Mesenchymal stem cell (in vitro differentiated cells and primary cell): ENCODE results near the gene ANKH.

Experiments used
- DNase-seq: peaks from one replicate; pipeline ENCODE4 v3.0.0-alpha.2; 2013
- H2AFZ ChIP-seq: one replicate; pipeline ENCODE4 v1.6.1; 2013; ENCODE audit warnings: low read depth, mild to moderate bottlenecking, control low read depth, inconsistent platforms, low read length, moderate library complexity
- H2AK5ac ChIP-seq: 2 replicates; pipeline ENCODE4 v1.6.1; 2013; ENCODE audit warnings: low read length, moderate library complexity, mild to moderate bottlenecking, inconsistent platforms; ENCODE audit not compliant: severe bottlenecking
- H2BK120ac ChIP-seq: one replicate; pipeline ENCODE4 v1.6.1; 2013; ENCODE audit warnings: low read depth, mild to moderate bottlenecking, inconsistent platforms, low read length, moderate library complexity
- H2BK12ac ChIP-seq, 2 experiments: one replicate each; pipeline ENCODE4 v1.6.1; 2013; ENCODE audit warnings: inconsistent platforms in 2 of 2, low read length in 2 of 2, mild to moderate bottlenecking in 2 of 2, moderate library complexity in 2 of 2, control low read depth in 1 of 2
- H2BK15ac ChIP-seq: one replicate; pipeline ENCODE4 v1.6.1; 2013; ENCODE audit warnings: mild to moderate bottlenecking, low read depth, inconsistent platforms; ENCODE audit not compliant: poor library complexity, severe bottlenecking
- H2BK5ac ChIP-seq: 2 replicates; pipeline ENCODE4 v1.6.1; 2013; ENCODE audit warnings: low read depth, mild to moderate bottlenecking, low read length, control low read depth, inconsistent platforms; ENCODE audit not compliant: poor library complexity, severe bottlenecking
- H3K14ac ChIP-seq, 2 experiments: one replicate each; pipeline ENCODE4 v1.6.1; 2013; ENCODE audit warnings: inconsistent platforms in 2 of 2, low read length in 2 of 2, control low read depth in 1 of 2, mild to moderate bottlenecking in 1 of 2, moderate library complexity in 1 of 2
- H3K18ac ChIP-seq, 2 experiments: one replicate each; pipeline ENCODE4 v1.6.1; 2013; ENCODE audit warnings: inconsistent platforms in 2 of 2, low read length in 2 of 2, control low read depth in 1 of 2, low read depth in 1 of 2, mild to moderate bottlenecking in 1 of 2
- H3K23ac ChIP-seq, 2 experiments: one replicate each; pipeline ENCODE4 v1.6.1; 2013; ENCODE audit warnings: inconsistent platforms in 2 of 2, low read length in 2 of 2, mild to moderate bottlenecking in 2 of 2, moderate library complexity in 2 of 2, control low read depth in 1 of 2
- H3K27ac ChIP-seq: 2 replicates; pipeline ENCODE4 v1.5.1; 2013; ENCODE audit warnings: mild to moderate bottlenecking, moderate library complexity, low read length, control low read depth, inconsistent platforms; ENCODE audit not compliant: poor library complexity, severe bottlenecking
- H3K27me3 ChIP-seq, 2 experiments: 2 replicates each; pipeline versions ENCODE4 v1.6.1 to v1.7.0; 2013; ENCODE audit warnings: low read length in 2 of 2, mild to moderate bottlenecking in 2 of 2, moderate library complexity in 2 of 2, control low read depth in 1 of 2, inconsistent platforms in 1 of 2; ENCODE audit not compliant: control insufficient read depth in 1 of 2, insufficient read depth in 1 of 2
- H3K36me3 ChIP-seq, 2 experiments: 2 replicates each; pipeline versions ENCODE4 v1.6.1 to v1.7.0; 2013; ENCODE audit warnings: low read length in 2 of 2, control low read depth in 1 of 2, inconsistent platforms in 1 of 2, low read depth in 1 of 2, mild to moderate bottlenecking in 1 of 2; ENCODE audit not compliant: insufficient read depth in 2 of 2, control insufficient read depth in 1 of 2
- H3K4ac ChIP-seq, 2 experiments: one replicate each; pipeline ENCODE4 v1.6.1; 2013; ENCODE audit warnings: inconsistent platforms in 2 of 2, low read length in 2 of 2, mild to moderate bottlenecking in 2 of 2, moderate library complexity in 2 of 2, control low read depth in 1 of 2, low read depth in 1 of 2
- H3K4me1 ChIP-seq: 2 replicates; pipeline ENCODE4 v1.6.1; 2013; ENCODE audit warnings: low read depth, low read length, control low read depth; ENCODE audit not compliant: control insufficient read depth, insufficient read depth
- H3K4me2 ChIP-seq: 2 replicates; pipeline ENCODE4 v1.6.1; 2013; ENCODE audit warnings: low read length, mild to moderate bottlenecking, inconsistent platforms; ENCODE audit not compliant: poor library complexity, severe bottlenecking
- H3K4me3 ChIP-seq, 2 experiments: 2 replicates each; pipeline versions ENCODE4 v1.5.1 to v1.7.0; 2013; ENCODE audit warnings: low read length in 2 of 2, mild to moderate bottlenecking in 2 of 2, control low read depth in 1 of 2, low read depth in 1 of 2; ENCODE audit not compliant: insufficient read depth in 1 of 2
- H3K79me1 ChIP-seq: replicated peaks from 2 replicates; pipeline ENCODE4 v1.6.1; 2013; ENCODE audit warnings: mild to moderate bottlenecking, control low read depth, low read length, inconsistent platforms; ENCODE audit not compliant: poor library complexity, severe bottlenecking
- H3K9ac ChIP-seq: 2 replicates; pipeline ENCODE4 v1.7.0; 2013; ENCODE audit warnings: mild to moderate bottlenecking, low read length, moderate library complexity
- H3K9me3 ChIP-seq: 2 replicates; pipeline ENCODE4 v1.7.0; 2013; ENCODE audit warnings: mild to moderate bottlenecking, low read length; ENCODE audit not compliant: control insufficient read depth
- H4K8ac ChIP-seq: one replicate; pipeline ENCODE4 v1.6.1; 2013; ENCODE audit warnings: inconsistent platforms, mild to moderate bottlenecking, low read length, moderate library complexity
- H4K91ac ChIP-seq: one replicate; pipeline ENCODE4 v1.6.1; 2013; ENCODE audit warnings: mild to moderate bottlenecking, low read length, inconsistent platforms
- WGBS: methylation state at CpG from one replicate; pipeline ENCODE4 v1.1.7; 2013; ENCODE audit warnings: mixed read lengths; 5-methylcytosine and 5-hydroxymethylcytosine counted together

ANKH gene

DNA sequence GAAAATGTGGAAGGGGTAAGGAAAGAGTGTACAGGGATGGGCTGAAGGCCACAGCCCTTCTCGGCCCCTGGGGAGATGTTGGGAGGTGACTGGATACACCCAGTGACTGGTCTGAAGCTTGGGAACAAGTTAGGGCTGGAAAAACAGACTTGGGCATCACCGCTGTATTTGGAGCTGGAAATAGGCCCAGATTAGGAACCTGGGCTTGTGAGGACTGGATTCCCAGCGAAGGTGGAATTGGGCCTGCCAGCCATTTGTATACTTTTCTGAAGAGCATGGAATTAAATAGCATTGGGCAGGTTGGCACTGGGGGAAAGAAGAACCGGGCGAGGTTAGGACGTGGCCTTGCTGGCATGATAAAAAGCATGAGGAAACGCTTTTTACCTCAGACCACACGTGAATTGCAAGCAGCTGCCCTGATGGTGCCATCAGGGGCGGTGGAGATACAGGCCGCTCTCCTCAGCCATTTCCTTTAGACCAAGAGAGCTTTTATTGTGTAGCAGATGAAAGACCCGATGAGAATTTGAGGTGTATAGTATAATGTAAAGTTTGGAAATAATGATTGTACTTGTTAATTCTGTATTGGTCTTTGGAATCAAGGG lies 169.2 kb downstream of the ANKH start:
- Histone ChIP-seq H3K4me3 (no peak overlapping the region), H3K23ac (no peak overlapping the region), H2AK5ac (no peak overlapping the region), H2BK120ac (no peak overlapping the region), H3K9me3 (no peaks in the 10 kb centered on the region), H3K4me1 (no peaks in the 10 kb centered on the region), H3K36me3 (peaks cover 44 to 70% of the 10 kb centered on the region in 2 experiments), H3K4ac (no peak overlapping the region), H3K27ac (no peak overlapping the region), H2AFZ (no peak overlapping the region), H2BK12ac (no peak overlapping the region), H3K14ac (no peak overlapping the region), H2BK15ac (no peak overlapping the region), H3K27me3 (no peaks in the 10 kb centered on the region), H3K18ac (no peak overlapping the region), H4K91ac (no peak overlapping the region), H3K4me2 (no peak overlapping the region), H3K79me1 (peaks cover 49% of the 10 kb centered on the region), H2BK5ac (no peak overlapping the region), H4K8ac (no peak overlapping the region), H3K9ac (no peak overlapping the region)
- 98% methylated on average over 11 of the region's 11 CpGs for WGBS
- no peak for DNase-seq

DNA sequence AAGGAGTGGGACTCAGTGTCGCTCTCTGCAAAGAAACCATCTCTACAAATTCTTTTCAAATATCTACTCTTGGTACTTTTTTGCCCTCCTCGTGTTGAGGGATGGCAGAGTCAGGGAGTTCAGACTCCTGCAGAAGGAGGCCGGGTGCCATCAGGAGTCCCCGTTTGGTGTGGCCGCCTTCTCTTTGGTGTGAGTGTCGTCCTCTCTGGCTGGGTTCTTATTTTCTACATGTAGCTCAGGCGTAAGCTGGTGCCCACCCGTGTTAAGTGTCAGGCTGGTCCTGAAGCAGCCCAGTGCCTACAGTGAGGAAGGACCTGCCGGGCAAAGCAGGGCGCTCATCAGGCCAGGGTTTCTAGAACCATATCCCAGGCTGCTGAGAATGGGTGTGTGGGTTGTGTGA lies 170.0 kb downstream of the ANKH start:
- no peak overlapping the region for H2AFZ ChIP-seq
- H3K4ac ChIP-seq, result no peak overlapping the region
- no peaks in the 10 kb centered on the region for H3K9me3 ChIP-seq
- H3K23ac ChIP-seq, result no peak overlapping the region
- H2BK15ac ChIP-seq, result no peak overlapping the region
- H3K4me2 ChIP-seq, result no peak overlapping the region
- no peak overlapping the region for H4K8ac ChIP-seq
- H3K4me3 ChIP-seq, result no peak overlapping the region
- no peaks in the 10 kb centered on the region for H3K27me3 ChIP-seq
- peaks cover 49 to 69% of the 10 kb centered on the region in 2 experiments for H3K36me3 ChIP-seq
- no peak overlapping the region for H3K27ac ChIP-seq
- no peak overlapping the region for H3K18ac ChIP-seq
- H2AK5ac ChIP-seq, result no peak overlapping the region
- H2BK120ac ChIP-seq, result no peak overlapping the region
- no peak overlapping the region for H2BK5ac ChIP-seq
- DNase-seq, result no peak
- no peak overlapping the region for H2BK12ac ChIP-seq
- no peak overlapping the region for H3K14ac ChIP-seq
- H3K79me1 ChIP-seq, result peaks cover 53% of the 10 kb centered on the region
- H3K9ac ChIP-seq, result no peak overlapping the region
- WGBS, result over 99% methylated on average over 10 of the region's 10 CpGs
- no peaks in the 10 kb centered on the region for H3K4me1 ChIP-seq
- H4K91ac ChIP-seq, result no peak overlapping the region

DNA sequence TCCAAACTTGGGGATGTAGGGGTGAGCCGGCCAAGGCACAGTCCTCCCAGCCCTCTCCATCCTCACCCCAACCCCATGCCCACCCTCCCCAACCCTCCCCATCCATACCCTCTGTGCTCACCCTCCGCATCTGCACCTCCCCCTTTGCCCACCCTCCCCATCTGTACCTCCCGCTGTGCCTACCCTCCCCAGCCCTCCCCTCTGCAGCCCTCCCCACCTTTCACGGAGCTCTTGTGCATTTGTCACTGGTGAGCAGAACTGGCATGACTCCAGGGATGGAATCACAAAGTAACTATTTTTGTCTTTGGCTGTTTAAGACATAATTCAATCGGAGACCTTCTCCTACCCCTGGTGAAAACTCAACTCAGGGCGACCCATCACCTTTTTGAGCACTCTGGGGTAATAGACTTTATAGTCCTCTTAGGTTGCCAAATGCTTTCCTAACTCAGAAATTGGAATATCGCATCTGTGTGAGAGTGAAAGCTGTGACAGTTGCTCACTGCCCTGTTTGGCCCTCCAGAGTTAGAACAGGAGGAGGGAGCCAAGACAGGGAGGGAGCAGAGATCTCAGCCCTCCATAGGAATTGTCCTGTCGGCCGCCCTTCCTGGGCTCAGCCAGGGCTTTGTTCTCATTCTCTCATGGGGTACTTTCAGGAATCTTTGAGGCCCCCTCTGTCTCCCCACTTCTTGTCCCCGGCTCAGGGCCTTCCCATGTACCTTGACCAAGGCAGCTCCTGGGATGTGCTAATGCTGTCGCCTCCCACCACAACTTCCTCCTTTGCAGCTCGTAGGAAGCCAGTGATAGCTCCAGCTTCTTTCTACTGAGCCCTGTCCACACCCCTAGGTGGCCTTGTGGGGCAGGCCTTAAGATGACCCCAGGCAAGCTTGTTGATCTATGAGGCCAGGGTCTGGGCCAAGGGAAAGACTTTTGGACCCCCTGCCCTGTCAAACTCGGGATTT lies 170.8 kb downstream of the ANKH start:
- no peak overlapping the region for H3K14ac ChIP-seq
- H2BK12ac ChIP-seq, result no peak overlapping the region
- H3K4me1 ChIP-seq, result no peaks in the 10 kb centered on the region
- no peak overlapping the region for H3K23ac ChIP-seq
- no peak overlapping the region for H3K18ac ChIP-seq
- no peak overlapping the region for H3K9ac ChIP-seq
- H3K9me3 ChIP-seq, result no peaks in the 10 kb centered on the region
- no peak overlapping the region for H4K91ac ChIP-seq
- no peak overlapping the region for H2BK5ac ChIP-seq
- no peak overlapping the region for H4K8ac ChIP-seq
- H3K27me3 ChIP-seq, result no peaks in the 10 kb centered on the region
- H3K4ac ChIP-seq, result no peak overlapping the region
- no peak overlapping the region for H2AK5ac ChIP-seq
- H3K27ac ChIP-seq, result no peak overlapping the region
- H3K4me2 ChIP-seq, result no peak overlapping the region
- no peak overlapping the region for H2BK15ac ChIP-seq
- peaks cover 53% of the 10 kb centered on the region for H3K79me1 ChIP-seq
- DNase-seq, result no peak
- no peak overlapping the region for H3K4me3 ChIP-seq
- no peak overlapping the region for H2BK120ac ChIP-seq
- H2AFZ ChIP-seq, result no peak overlapping the region
- WGBS, result 87% methylated on average over 13 of the region's 13 CpGs
- H3K36me3 ChIP-seq, result peaks cover 49 to 75% of the 10 kb centered on the region in 2 experiments

DNA sequence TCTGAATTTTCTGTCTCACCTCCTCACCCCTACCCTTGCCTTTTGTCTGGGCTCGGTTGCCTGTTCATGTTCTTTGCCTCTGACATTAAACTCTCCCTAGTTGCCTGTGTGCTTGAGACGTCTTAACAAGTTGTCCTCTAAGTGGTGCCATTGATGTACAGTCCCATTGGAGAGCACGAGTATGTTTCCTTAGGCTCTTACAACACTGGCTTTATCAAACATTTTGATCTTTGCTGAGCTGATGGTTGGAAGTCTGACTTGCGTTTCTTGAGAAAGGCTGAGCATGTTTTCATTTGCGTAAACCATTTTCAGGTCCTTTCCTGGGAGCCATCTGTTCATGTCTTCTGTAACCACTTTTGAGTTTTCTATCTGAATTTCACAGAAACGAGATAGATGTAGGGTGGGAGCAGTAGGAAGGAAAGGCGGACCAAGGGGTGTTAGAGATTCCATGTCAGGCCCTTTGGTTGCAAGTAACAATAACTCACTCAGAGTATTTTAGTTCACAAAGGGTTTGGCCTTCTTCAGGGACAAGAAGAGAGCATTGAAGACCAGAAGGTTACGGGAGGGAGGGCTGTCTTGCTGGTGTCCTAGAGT lies 171.7 kb downstream of the ANKH start:
- Histone ChIP-seq H3K27me3 (no peaks in the 10 kb centered on the region), H3K36me3 (peaks cover 44 to 75% of the 10 kb centered on the region in 2 experiments), H2AK5ac (no peak overlapping the region), H3K79me1 (peaks cover 48% of the 10 kb centered on the region), H2BK5ac (no peak overlapping the region), H3K18ac (no peak overlapping the region), H3K9me3 (no peaks in the 10 kb centered on the region), H2BK120ac (no peak overlapping the region), H3K23ac (no peak overlapping the region), H3K9ac (no peak overlapping the region), H2BK15ac (no peak overlapping the region), H3K4me3 (no peak overlapping the region), H4K8ac (no peak overlapping the region), H3K14ac (no peak overlapping the region), H3K4me1 (no peaks in the 10 kb centered on the region), H4K91ac (no peak overlapping the region), H2AFZ (no peak overlapping the region), H3K4me2 (no peak overlapping the region), H3K4ac (no peak overlapping the region), H2BK12ac (no peak overlapping the region), H3K27ac (no peak overlapping the region)
- peak; percentile 26 for DNase-seq
- 82% methylated on average over 8 of the region's 8 CpGs for WGBS
